Measurements from ENCODE around the gene LCN9.

Gene LCN9

DNA sequence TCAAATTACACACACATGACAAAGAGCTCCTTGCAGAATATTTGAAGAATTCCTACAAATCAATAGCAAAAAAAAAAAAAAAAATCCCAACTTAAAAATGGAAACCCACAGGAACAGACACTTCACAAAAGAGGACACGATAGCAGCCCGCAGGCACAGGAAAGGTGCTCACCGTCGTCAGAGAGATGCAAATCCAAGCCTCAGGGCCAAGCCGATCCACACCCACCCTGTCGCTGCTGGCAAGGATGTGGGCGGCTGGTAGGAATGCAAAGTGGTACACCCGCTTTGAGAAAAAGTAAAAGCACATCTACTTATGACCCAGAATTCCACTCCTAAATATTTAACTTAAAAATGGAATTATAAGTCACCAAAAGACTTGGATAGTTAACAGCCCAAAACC lies 10.8 kb downstream of the LCN9 start:
- no peak for DNase-seq

DNA sequence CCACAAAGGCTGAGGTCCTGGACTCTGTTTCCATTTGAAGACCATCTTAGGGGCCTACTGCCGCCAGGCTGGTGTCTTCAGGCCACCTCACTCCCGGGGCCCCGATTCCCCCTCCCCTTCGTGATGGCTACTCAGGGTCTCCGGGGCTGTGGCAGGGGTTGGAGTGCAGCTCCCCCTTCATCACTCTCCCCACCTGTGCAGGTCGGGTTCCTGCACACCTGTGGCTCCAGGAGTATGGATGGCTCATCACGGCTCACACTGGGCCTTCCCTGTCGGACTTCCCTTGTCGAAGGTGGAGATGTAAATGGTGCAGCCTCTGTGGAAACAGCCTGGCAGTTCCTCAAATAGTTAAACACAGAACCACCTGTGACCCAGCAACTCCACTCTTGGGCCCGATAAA lies 11.9 kb downstream of the LCN9 start:
- DNase-seq, result no peak

DNA sequence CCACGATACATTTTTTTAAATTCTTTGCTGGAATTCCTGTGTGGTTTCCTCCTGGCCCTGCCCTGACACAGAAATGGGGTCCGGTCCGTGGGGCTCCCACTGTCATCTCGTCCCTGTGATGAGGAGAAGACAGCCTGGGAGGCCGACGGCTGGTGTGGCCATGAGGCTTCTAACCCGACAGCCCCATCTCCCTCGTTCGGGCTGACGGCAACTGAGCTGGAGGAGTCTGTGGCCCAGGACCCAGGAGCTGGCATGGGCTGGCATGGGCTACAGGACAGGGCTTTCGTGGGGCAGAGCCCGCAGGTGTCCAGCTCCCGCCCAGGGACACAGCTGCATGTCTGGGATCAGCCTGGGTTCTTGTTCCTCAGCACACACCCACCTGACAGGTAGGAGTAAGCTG lies 13.8 kb downstream of the LCN9 start:
- no peak for DNase-seq

DNA sequence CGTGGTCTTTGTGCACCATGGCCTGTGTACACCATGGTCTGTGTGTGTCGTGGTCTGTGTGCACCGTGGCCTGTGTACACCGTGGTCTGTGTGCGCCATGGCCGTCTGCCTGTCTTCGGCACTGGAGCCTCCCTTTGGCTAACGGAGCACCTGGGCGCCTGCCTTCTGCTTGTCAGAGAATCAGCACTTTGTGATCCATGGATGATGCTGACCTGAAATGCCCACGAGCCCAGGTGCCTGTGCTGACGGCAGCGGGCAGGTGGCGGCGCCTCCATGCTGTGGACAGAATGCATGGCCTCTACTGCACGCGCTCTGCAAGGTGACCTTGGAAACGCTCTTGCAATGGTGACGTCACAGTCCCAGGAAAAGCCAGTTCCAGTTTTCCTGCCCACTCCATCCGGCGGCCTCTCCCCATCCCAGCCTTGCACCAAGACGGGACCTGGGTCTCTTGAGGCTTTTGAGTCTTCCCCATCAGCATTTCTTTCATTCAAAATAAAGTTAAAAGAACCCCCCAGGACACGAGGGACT lies 14.6 kb downstream of the LCN9 start:
- DNase-seq, result no peak

DNA sequence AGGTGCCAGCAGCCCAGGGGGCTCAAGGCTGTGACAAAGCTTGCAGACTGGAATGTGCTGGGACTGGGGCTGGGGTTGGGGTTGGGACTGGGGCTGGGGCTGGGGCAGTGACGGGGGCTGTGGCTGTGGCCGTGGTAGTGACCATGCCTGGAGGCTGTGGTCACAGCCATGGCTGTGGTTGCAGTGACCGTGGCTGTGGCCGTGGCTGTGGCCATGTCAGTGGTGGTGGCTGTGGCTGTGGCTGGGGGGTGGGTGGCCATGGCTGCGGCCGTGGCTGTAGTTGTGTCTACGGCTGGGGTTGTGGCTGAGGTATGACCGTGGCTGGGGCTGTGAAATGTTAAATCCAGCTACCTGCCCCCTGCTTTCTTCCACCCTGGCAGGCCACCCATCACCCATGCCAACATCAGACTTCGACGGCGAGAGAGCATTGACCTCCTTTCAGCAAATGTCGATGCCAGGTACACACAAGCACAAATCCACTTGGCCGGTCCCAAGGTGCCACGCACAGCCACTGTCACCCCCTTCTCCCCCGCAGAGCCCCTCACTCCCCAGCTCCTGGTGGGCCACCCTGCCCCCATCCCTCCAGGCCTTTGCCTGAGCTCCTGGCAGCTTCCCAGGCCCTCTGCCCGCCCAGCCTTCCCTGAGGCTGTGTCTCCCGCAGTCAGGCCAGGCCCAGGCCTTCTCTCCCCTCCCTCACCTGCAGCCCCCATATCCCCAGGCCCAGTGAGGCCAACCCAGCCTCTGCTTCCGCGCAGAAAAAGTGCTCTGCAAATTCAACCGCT lies 15.3 kb downstream of the LCN9 start:
- DNase-seq, result no peak

DNA sequence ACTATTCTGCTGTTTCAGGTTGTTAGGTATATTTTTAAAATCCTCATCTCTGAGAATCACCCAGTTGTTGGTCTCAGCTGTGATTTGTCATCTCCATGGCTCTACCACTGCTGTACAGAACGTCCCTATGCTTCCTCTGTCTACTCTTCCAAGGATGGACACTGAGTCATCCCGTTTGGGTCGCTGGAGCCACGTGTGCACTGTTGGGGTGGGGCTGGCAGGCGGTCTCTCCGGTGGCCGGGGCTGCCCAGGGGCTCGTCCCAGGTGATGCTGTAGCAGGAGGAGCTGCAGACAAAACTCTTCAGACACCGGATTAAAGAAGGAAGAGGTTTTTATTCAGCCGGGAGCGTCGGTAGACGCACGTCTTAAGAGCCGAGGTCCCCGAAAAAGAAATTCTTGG lies 16.9 kb downstream of the LCN9 start:
- DNase-seq, result no peak

DNA sequence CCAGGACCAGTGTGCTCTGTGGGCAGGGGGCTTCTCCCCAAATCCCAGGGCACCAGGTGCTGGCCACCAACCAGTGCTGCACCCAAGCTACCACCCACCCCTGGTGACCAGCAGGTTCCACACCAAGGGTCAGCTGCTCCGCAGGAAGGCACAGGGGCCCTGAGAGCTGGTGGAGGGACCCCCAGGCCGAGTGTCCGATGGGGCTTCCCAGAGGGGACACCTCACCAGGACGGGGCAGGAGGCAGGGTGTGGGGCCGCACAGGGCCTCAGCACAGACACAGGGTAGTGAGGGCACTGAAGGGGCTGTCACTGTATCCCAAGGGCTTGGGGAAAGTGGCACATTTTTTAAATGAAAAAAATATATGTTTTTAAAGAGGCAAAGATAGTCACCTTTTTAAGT lies 18.1 kb downstream of the LCN9 start:
- no peak for DNase-seq

DNA sequence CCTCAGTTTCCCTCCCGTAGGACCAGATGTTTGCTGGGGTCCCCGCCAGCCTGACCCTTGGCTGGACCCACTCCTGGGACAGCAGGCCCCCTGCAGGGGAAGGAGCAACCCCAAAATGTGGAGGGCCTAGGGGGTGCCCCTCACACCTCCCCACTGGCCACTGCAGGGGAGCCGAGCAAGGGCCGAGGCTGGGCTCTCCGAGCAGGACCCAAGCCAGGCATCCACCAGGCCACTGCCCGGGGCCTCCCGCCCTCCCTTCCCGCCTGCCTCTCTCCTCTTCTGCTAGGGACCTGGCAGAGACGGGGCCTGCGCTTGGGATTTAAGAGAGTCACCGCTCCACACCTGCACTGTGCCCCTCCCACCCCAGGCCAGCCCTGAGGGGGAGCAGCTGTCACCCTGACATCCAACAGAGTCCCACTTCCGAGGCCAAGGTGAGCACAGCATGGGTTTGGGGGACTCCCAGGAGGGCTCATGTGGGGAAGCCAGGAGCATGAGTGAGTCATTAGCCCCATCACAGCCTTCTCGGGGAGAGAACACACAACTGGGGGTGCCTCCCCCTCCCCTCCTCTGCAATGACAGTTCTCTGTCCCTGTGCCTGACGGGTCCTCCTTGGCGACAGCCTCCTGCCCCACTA lies 20.4 kb downstream of the LCN9 start:
- DNase-seq, result no peak

DNA sequence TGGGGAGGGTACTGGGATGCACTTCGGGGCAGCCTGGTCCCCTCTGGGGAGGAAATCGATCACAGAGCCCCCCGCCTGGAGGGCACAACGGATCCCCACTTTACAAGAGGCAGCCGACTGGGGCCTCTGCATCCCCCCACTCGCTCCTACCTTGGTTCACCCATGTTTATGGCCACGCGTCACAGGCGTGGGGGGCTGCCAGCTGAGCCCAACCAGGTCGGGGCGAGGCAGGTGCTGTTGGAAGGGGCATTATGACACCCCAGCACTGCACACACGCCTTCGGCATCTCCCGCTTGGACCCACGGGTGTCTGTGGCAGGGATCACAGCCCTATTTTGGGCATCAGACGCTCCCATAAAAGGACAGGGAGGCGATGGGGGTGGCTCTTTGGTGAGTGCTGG lies 21.6 kb downstream of the LCN9 start:
- DNase-seq, result no peak

DNA sequence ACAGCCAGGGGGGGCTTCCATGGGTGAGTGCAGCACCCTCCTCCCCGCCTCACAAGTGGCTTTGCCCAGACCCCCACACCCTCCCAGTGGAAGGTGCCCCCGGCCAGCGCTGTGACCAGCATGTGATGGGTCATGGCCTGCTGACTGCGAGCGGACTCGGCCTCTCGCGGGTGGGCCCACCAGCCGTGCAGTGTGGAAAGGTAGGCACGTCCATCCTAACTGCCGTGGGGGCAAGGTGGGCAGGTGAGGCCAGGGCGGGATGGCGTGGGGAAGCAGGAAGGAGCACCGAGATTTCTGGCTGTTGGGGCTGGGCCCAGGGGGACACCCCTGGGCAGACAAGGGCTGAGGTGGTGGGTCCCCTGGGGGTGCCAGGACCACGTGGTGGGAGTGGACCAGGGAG lies 24.1 kb downstream of the LCN9 start:
- no peak for DNase-seq

DNA sequence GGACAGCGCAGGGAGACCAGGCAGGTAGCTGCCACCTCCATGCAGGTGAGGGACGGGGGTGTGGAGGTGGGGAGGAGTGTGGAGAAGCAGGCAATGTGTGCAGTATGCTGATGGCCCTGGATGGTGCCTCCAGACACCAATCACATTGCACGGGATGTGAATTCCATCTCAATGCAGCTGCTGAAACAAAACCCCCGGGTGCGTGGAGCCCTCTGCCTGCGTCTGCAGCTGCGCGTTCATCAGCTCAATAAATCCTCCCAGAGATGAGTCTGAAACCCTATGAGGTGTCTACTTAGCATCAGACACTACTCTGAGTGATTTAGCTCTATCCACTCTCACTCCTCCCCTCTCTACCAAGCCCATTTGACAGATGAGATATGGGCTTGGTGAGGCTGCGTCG lies 25.9 kb downstream of the LCN9 start:
- DNase-seq, result no peak

DNA sequence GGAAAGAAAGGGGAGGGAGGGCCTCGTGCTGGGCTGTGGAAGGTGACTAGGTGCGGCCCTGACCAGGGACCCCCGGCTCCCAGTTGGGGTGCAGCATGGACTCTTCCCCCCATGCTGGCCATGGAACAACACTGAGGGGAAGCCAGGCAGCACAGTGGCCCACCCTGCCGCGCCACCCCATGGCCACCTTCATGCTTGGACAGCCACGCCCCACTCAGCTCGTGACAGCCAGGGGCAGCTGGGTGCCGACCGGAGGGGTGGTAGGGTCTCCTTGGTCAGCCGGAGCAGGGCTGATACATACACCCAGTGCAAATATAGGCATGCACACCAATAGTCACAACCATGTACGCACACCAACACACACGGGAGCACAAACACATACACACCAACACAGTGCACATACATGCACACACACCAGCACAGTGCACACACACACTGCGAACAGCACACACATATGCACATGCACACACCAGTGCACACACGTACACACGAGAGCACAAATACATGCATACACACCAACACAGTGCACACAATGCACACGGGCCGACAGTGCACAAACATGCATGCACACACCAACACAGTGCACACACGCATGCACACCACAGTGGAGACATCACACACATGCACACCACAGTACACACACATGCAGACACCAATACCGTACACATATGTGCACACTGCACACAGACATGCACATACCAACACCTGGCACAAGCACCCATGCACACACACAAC lies 27.9 kb downstream of the LCN9 start:
- DNase-seq, result no peak

DNA sequence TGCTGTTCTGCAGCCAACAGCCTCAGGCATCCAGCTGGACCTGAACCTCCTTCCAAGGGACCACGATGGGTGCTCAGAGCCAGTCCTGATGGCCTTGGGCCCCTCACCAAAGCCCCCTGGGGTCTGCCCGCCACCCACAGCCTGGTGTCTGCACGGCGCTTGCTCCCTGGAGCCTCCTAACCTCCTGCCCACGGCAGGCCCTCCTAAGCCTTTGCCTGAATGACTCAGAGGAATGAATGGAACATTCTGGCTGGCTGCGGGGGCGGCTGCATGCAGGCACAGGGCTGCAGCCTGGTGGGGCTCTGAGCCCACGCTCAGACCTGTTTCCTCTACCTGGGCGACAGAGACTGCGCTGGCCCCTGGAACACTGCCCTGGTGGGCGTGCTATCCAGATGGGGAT lies 29.3 kb downstream of the LCN9 start:
- DNase-seq, result no peak

DNA sequence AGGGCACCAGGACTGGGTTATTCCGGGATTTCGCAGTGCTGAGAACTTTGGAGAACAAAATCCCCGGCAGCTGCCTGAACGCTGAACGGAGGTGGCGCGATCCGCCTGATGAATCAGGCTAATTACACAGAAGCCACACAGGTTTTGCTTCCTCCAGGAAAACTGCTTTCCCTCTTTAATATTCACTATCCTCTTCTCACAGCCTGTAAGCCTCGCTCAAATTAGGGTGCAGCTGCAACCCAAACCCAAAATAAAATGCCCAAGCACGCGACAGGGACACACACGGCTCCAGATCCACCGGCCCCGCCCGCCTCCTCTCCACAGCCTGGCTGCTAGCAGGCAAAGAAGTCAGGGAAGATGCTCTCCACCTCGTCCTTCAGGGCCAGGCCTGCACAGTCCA lies 30.2 kb downstream of the LCN9 start:
- no peak for DNase-seq

DNA sequence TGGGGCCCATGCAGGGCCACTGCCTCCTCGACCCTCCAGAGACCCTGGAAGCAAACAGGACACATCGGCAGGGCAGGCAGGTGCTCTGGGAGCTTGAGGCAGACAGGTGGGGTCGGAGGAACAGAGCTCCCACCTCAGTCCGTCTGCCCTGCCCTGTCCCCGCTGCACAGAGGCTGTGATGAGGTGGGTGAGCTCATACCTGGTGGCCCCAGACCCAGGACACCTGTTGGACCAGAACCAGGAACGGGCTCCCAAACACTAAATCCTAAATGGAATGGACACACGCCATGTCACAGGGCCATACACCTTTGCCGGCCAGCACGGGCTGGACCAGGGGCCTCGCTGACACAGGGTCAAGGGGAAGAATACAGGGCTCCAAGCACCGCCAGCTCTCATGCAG lies 30.7 kb downstream of the LCN9 start:
- DNase-seq, result no peak

DNA sequence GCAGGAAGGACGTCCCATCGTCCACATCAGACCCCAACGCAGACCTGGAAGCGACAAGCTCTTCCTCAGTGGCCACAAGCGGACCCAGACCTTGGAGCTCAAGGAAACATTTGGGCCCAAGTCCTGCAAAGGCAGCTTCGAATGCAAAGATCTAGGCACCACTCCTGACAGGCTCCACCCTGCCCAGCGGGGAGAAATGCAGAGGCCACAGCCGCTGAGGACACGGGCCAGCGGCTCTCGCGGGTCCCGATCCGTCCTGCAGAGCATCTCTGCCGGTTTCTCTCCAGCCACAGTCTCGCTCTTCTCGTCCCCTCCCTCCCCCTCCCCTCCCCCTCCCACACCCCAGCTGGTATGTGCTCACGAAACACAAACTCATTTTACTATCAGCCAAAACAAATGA lies 31.3 kb downstream of the LCN9 start:
- DNase-seq, result no peak

DNA sequence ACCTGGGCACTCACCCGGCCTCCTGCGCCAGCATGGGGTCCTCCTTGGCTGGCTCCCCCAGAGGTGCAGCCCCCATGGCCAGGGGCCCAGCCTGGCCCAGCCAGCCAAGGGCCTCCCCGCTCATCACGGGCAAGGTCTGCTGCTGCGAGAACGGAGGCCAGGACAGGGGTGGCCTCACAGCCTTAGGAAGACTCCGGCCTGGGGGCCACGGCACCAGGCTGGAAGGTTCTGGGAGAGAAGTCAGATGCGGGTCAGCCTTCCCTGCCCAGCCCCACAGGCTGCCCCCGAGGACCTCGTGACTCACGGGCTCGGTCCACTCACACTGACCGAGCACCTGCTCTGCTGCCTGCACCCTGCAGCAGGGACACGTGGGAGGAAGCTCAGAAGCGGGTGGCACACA lies 31.9 kb downstream of the LCN9 start:
- no peak for DNase-seq

DNA sequence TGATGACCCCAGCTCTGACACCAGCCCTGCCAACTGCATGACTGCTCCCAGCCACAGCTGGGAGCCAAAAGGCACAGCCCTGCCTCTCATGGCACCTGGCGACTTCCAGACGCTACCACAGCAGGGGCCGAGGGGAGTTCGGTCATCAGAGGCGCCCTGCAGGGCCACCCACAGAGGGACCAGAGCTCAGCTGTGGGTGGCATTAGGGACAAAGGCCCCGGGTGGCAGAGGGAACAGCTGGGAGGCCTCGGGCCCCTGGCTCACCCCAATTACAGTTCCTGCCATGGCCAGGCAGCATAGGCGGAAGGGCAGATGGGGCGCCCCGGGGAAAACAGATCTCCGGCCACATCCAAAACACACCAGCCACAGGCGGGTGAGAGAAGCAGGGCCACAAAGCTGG lies 32.5 kb downstream of the LCN9 start:
- DNase-seq, result no peak

DNA sequence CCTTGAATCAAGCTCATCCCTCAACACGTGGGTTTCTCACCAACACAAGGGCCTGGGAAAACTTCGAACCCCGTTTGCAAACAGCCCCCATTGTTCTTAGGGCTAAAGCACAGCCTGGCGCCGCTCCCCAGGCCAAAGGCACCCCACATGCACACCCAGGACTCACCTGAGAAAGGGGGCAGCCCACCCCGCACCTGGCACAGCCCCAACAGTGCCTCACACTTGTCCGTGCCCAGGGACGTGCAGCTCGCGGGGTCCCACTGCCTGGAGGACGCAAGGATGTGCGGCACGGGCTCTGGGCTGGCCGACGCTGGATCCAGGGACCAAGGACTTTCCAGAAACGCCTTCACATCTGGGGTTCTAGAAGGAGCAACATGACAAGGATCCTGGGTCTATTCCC lies 33.3 kb downstream of the LCN9 start:
- DNase-seq, result no peak

DNA sequence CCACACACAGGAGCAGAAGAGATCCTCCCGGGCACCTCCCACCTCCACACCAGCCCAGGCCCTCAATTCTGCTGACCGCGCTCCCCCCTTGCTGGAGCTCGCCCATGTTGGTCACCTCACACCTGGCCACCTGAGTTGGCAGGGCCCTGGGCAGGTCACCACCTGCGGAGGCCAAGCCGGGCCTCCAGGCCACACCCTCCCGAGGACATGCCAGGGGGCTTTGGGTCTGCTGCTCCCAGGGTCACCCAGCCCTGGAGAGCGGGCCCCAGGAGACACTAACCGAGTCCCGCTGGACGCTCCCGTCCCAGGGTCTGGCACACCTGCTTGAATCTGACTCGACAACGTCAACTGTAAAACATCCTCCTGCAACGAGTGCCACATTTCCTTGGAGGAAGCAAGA lies 34.1 kb downstream of the LCN9 start:
- no peak for DNase-seq

DNA sequence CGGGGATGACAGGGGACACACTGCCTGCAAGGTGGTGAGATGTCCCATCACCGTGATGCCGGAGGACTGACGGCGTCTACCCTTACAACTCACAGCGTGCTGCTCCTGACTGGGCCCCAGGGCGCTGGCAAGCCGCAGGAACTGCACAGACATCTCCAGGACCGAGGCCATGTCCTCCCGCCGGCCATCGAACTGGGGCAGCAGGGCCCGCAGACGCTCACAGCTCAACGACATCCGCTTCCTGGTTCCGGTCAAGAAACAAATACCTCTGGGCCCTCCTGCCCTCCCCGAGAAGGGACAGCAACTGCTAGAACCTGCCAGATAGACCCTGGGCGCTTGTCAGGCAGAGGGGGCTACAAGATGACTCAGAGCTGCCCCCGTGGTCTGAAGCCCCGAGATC lies 35.1 kb downstream of the LCN9 start:
- no peak for DNase-seq

DNA sequence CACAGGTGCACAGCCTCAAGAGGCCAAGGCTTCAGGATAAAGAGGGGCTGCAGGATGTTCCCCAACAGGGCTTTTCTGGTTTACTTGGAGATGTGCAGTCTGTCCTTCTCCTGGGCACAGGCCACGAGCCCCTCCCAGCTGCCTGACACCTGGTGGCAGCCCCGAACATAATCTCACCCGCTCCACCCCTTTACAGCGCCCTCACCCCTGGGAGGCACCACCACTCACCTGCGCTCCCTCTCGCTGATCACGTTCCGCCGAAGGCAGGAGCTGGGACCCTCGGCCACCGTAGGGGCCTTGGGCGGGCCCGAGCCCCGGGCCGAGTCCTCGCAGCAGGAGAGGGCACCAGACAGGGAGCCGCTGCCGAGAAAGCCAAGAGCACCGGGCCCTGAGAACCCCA lies 35.7 kb downstream of the LCN9 start:
- DNase-seq, result no peak

DNA sequence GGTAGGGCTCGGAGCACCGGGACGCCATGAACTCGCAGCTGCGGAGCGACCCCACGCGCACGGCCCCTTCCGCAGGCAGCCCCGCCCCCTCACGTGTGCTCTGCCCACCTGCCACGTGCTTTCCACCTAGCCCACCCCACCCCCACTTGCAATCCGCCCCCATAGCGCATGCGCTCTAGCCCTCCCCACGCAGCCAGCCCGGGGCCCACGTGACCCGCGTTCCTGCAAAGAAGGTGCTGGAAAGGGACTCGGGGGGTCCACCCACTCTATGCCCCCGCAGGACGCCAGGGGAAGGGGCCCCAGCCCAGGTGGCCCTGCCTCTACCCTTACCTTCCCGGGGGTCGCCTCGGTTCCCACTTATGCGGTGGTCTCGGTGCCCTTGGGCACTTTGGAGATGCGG lies 36.3 kb downstream of the LCN9 start, which contains the start of gene SOHLH1:
TSS of gene SOHLH1 (minus strand) at position 42 of the 400 bp plus-strand sequence. CDS start at position 28, 14 bp downstream.
- DNase-seq, result no peak

DNA sequence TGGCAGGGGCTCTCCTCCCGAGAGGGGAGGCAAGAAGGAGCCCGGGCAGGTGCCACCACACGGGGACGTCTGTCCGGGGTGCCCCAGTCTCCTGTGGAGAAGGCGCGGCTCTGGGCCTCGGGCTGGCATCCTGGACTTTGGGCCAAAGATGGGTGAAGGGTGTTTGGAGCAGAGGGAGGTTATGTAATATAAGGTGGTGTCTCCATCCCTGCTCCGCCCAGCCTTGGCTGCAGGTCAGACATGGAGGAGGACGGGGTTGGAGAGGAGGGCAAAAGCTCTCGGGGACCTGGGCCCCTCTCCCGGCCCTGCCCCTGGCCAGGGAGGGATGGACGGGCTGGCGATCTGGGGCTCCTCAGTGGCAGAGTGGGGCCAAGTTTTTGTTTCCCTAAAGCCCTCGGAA lies 37.4 kb downstream of the LCN9 start:
- no peak for DNase-seq

All from DMS 273 treated with DMSO at 0.1 percent for 48 hours (cell line).